ENCODE data around the gene MED27. TPM values are rescaled to one million over a fixed set of nuclear protein-coding genes. Genes with fewer than 3 reads are reported as not detected.

The MED27 gene
- total RNA-seq, 1 donor from 2014 or later: 24.1 TPM

DNA sequence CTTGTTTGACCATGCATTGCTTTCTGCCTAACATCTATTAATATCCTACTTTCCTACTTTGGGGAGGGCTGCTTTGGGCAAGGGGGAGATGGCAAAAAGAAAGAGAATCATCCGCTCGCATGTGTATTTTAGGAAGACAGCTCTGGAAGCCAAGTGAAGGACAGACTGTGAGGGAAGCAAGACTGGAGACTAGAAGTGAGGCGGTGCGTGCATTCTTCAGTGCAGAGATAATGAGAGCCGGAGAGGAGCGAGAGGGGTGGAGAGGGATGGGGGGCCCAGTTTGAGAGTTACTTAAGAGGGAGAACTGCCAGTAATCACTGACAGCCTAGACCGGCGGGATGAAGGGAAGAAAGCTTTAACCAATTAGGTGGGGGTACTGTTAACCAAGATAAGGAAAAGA, 188.1 kb downstream of the MED27 start:
- DNase-seq (ENCODE audit: extremely low spot score, unreplicated experiment): no peak
- peaks cover 16% of the 10 kb centered on the region for H3K4me1 Mint-ChIP-seq (ENCODE audit: unreplicated experiment)
- TF ChIP-seq, protein P1, sequence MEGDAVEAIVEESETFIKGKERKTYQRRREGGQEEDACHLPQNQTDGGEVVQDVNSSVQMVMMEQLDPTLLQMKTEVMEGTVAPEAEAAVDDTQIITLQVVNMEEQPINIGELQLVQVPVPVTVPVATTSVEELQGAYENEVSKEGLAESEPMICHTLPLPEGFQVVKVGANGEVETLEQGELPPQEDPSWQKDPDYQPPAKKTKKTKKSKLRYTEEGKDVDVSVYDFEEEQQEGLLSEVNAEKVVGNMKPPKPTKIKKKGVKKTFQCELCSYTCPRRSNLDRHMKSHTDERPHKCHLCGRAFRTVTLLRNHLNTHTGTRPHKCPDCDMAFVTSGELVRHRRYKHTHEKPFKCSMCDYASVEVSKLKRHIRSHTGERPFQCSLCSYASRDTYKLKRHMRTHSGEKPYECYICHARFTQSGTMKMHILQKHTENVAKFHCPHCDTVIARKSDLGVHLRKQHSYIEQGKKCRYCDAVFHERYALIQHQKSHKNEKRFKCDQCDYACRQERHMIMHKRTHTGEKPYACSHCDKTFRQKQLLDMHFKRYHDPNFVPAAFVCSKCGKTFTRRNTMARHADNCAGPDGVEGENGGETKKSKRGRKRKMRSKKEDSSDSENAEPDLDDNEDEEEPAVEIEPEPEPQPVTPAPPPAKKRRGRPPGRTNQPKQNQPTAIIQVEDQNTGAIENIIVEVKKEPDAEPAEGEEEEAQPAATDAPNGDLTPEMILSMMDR (IDR thresholded peaks at IDR 0.05): no peak
- peaks cover 8% of the 10 kb centered on the region for H3K36me3 Mint-ChIP-seq (ENCODE audit: unreplicated experiment)
- H3K27me3 Mint-ChIP-seq (ENCODE audit: unreplicated experiment): no peaks in the 10 kb centered on the region
- no peak overlapping the region for H3K27ac Mint-ChIP-seq (ENCODE audit: unreplicated experiment)
- no peaks in the 10 kb centered on the region for H3K9me3 Mint-ChIP-seq (ENCODE audit: unreplicated experiment)
- H3K4me3 Mint-ChIP-seq (ENCODE audit: unreplicated experiment): no peak overlapping the region

DNA sequence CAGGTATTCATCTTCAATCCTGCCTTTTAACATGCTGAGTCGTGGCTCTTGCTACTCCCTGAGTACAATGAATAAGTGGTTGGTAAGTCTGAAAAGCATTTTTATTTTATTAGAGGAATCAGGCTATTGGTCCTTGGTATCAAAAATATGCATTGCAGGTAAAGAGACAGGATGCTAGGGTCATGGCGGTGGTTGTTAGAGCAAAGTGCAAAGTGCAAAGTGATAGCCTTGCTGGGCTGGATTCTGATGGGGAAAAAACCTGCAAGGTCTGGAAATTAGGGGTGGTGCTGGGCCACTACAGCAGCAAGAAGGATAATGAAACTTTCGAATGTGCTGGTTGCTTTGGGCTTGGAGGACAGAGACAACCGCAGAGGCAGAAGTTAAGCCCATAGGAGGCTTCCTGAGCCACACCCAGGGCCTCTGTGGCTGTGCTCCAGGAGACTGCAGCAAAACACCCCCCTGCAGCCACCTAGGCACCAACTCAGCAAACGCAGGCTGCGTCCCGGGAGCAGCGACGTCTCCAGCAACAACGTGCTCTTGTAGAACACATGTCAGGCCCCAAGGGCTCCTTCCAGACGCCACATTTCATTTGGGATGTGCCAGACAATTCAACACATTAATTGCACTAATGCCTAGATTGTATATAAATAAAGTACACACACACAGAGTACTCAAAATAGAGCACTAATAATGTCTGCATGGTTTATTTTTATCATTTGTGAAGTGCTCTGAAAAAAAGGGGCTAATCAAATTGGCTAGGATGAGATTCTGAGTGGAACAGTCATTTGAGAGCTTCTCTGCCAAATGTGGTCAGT, 190.0 kb downstream of the MED27 start:
- H3K27ac Mint-ChIP-seq (ENCODE audit: unreplicated experiment): no peak overlapping the region
- H3K4me3 Mint-ChIP-seq (ENCODE audit: unreplicated experiment): no peak overlapping the region
- no peak for DNase-seq (ENCODE audit: extremely low spot score, unreplicated experiment)
- peaks cover 19% of the 10 kb centered on the region for H3K4me1 Mint-ChIP-seq (ENCODE audit: unreplicated experiment)
- no peaks in the 10 kb centered on the region for H3K27me3 Mint-ChIP-seq (ENCODE audit: unreplicated experiment)
- TF ChIP-seq, protein P1 (IDR thresholded peaks at IDR 0.05): no peak
- H3K36me3 Mint-ChIP-seq (ENCODE audit: unreplicated experiment): peaks cover 8% of the 10 kb centered on the region
- H3K9me3 Mint-ChIP-seq (ENCODE audit: unreplicated experiment): no peaks in the 10 kb centered on the region

DNA sequence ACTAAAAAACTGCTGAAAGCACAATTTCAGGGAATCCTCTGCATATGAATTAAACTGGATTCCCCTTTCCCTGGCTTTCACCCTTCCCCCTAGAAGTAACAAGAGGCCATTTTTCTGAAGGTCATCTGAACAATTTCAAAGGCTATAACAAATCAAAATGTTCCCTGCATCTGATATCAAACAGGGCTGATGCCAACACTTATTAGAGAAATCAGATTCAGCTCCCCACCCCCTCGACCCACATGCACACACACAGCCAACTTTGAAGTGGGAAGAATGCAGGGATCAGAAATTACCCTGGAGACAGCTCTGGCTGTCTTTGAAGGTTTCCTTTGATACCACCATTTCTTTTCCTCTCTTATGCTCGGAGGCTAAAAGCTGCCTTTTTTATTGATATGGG, 190.7 kb downstream of the MED27 start:
- no peak for DNase-seq (ENCODE audit: extremely low spot score, unreplicated experiment)
- TF ChIP-seq, protein P1 (IDR thresholded peaks at IDR 0.05): no peak
- Mint-ChIP-seq H3K4me1 (ENCODE audit: unreplicated experiment) (peaks cover 19% of the 10 kb centered on the region), H3K27ac (ENCODE audit: unreplicated experiment) (no peak overlapping the region), H3K4me3 (ENCODE audit: unreplicated experiment) (no peak overlapping the region), H3K36me3 (ENCODE audit: unreplicated experiment) (peaks cover 12% of the 10 kb centered on the region), H3K27me3 (ENCODE audit: unreplicated experiment) (no peaks in the 10 kb centered on the region), H3K9me3 (ENCODE audit: unreplicated experiment) (no peaks in the 10 kb centered on the region)

- peaks cover 12% of the 10 kb centered on the region for H3K36me3 Mint-ChIP-seq (ENCODE audit: unreplicated experiment)
- no peaks in the 10 kb centered on the region for H3K9me3 Mint-ChIP-seq (ENCODE audit: unreplicated experiment)
- H3K27me3 Mint-ChIP-seq (ENCODE audit: unreplicated experiment): no peaks in the 10 kb centered on the region
- DNase-seq (ENCODE audit: extremely low spot score, unreplicated experiment): no peak
- TF ChIP-seq, protein P1 (IDR thresholded peaks at IDR 0.05): no peak
- peaks cover 19% of the 10 kb centered on the region for H3K4me1 Mint-ChIP-seq (ENCODE audit: unreplicated experiment)
- no peak overlapping the region for H3K4me3 Mint-ChIP-seq (ENCODE audit: unreplicated experiment)
- H3K27ac Mint-ChIP-seq (ENCODE audit: unreplicated experiment): no peak overlapping the region
These were observed 192.0 kb downstream of the MED27 start for GRCh38 chr9:131887680-131888079.

DNA sequence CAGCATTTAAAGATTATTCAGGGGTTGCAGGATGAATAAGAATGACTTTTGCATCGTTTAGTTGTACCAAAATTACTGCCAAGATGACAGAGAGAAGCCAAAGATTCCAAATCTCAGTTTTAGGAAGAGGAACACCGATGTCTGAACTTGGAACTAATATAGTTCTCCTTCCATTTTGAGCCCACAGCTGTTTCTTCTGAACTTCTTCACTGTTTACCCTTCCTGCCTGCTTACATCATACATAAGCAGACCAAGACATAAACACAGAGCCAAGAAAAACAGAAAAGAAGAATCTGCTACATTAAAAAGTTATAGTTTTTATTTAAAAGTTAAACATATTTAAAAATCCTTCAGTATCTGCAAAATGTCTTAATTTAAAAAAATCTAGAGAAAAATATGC, 192.8 kb downstream of the MED27 start:
- DNase-seq (ENCODE audit: extremely low spot score, unreplicated experiment): no peak
- peak overlapping the region; percentile 25 for H3K27ac Mint-ChIP-seq (ENCODE audit: unreplicated experiment)

More for the DNA sequence above, 192.8 kb downstream of the MED27 start:
- TF ChIP-seq, protein P1 (IDR thresholded peaks at IDR 0.05): no peak
- H3K27me3 Mint-ChIP-seq (ENCODE audit: unreplicated experiment): no peaks in the 10 kb centered on the region
- peaks cover 9% of the 10 kb centered on the region for H3K36me3 Mint-ChIP-seq (ENCODE audit: unreplicated experiment)
- no peaks in the 10 kb centered on the region for H3K9me3 Mint-ChIP-seq (ENCODE audit: unreplicated experiment)
- no peak overlapping the region for H3K4me3 Mint-ChIP-seq (ENCODE audit: unreplicated experiment)
- peaks cover 19% of the 10 kb centered on the region for H3K4me1 Mint-ChIP-seq (ENCODE audit: unreplicated experiment)

Measured in osteocyte (in vitro differentiated cells).